ENCODE results near the gene TASL. TPM values are rescaled to one million over a fixed set of nuclear protein-coding genes. Genes with fewer than 3 reads are reported as not detected.
A peak's percentile ranks its signal among the peaks of the same experiment; 100 is the strongest.

TASL gene
- polyA plus RNA-seq, 1 of the 3 experiments (the other 2 are of a cell fraction) = not detected

GRCh38 chrX:30618160-30618765, 40.7 kb upstream of the TASL start:
- no peak overlapping the region for H3K4me2 ChIP-seq
- no peaks in the 10 kb centered on the region for H3K27me3 ChIP-seq (ENCODE audit: insufficient read depth)
- no peaks in the 10 kb centered on the region for H4K20me1 ChIP-seq (ENCODE audit: insufficient read depth)
- WGBS (ENCODE audit: low lambda C conversion rate) = 35% methylated on average over 7 of the region's 7 CpGs
- no peak for DNase-seq
- H3K4me3 ChIP-seq (ENCODE audit: low read depth in 2 of 2, low read length in 1 of 2) = no peak overlapping the region
- H3K79me2 ChIP-seq (ENCODE audit: insufficient read depth) = no peaks in the 10 kb centered on the region
- H3K9me2 ChIP-seq = no peaks in the 10 kb centered on the region
- H3K27ac ChIP-seq (ENCODE audit: low read depth in 2 of 2, low read length in 1 of 2) = no peak overlapping the region
- TF ChIP-seq FOXM1 (IDR thresholded peaks at IDR 0.05; ENCODE audit: low read depth) (no peak), RAD21 (IDR thresholded peaks at IDR 0.05; ENCODE audit: low read length) (peak; percentile 8; the same call in 1 of the 2 replicates), POLR2AphosphoS5 (IDR thresholded peaks at IDR 0.05; ENCODE audit: low read depth, low read length) (no peak), RFX5 (IDR thresholded peaks at IDR 0.05; ENCODE audit: low read length) (no peak), EZH2phosphoT487 (IDR thresholded peaks at IDR 0.05; ENCODE audit: borderline replicate concordance, low read depth) (no peak), YY1 (IDR thresholded peaks at IDR 0.05; ENCODE audit: low read depth) (no peak)
- no peak overlapping the region for H2AFZ ChIP-seq (ENCODE audit: low read depth)
- H3K36me3 ChIP-seq (replicated peaks in 1 of 2; ENCODE audit: control insufficient read depth in 1 of 2, insufficient read depth in 2 of 2, low read length in 1 of 2) = no peaks in the 10 kb centered on the region
- POLR2A ChIA-PET = no interaction called here
- peaks cover 11% of the 10 kb centered on the region; the same call in 1 of the 2 replicates for H3K9me3 ChIP-seq
- H3K4me1 ChIP-seq (ENCODE audit: control insufficient read depth in 1 of 2, insufficient read depth in 2 of 2, low read depth in 1 of 2, low read length in 1 of 2) = no peaks in the 10 kb centered on the region
- CTCF ChIA-PET = no interaction called here
- no peak overlapping the region for H3K9ac ChIP-seq
- peaks cover 5% of the 10 kb centered on the region for H3F3A ChIP-seq (replicated peaks; ENCODE audit: insufficient read depth)

DNA sequence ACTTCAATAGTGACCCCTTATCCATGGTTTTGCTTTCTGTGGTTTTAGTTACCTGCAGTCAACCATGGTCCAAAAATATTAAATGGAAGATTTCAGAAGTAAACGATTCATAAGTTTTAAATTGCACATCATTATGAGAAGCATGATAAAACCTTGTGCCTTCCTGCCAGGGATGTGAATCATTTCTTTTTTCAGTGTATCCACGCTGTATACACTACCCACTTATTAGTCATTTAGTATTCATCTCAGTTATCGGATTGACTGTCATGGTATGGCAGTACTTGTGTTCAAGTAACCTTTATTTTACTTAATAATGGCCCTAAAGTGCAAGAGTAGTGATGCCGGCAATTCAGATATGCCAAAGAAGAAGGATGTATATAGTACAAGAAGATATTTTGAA, 37.7 kb upstream of the TASL start:
- ChIA-PET POLR2A (no interaction called here), CTCF (no interaction called here)
- H2AFZ ChIP-seq (ENCODE audit: low read depth) = no peak overlapping the region
- H3K9me3 ChIP-seq = no peaks in the 10 kb centered on the region
- no peaks in the 10 kb centered on the region for H3K9me2 ChIP-seq
- TF ChIP-seq EP300 (IDR thresholded peaks at IDR 0.05; ENCODE audit: borderline replicate concordance in 1 of 2, low read depth in 1 of 2, low read length in 1 of 2) (peak in 1 of 2 experiments; percentile 24; a peak in 1 of 4 replicates), NFIC (IDR thresholded peaks at IDR 0.05; ENCODE audit: borderline replicate concordance) (peak; percentile 36; the same call in 1 of the 2 replicates), NRF1 (IDR thresholded peaks at IDR 0.05; ENCODE audit: low read depth, low read length) (no peak), PBX3 (IDR thresholded peaks at IDR 0.05) (peak; percentile 62), FOSL2 (IDR thresholded peaks at IDR 0.05; ENCODE audit: borderline replicate concordance, low read depth) (peak; percentile 71), TCF12 (IDR thresholded peaks at IDR 0.05) (peak; percentile 44), FOXM1 (IDR thresholded peaks at IDR 0.05; ENCODE audit: low read depth) (no peak), JUND (IDR thresholded peaks at IDR 0.05) (peak; percentile 50; the same call in 1 of the 2 replicates), POLR2AphosphoS5 (IDR thresholded peaks at IDR 0.05; ENCODE audit: low read depth, low read length) (no peak)
- TF ChIP-seq, protein P1, sequence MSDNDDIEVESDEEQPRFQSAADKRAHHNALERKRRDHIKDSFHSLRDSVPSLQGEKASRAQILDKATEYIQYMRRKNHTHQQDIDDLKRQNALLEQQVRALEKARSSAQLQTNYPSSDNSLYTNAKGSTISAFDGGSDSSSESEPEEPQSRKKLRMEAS (IDR thresholded peaks at IDR 0.05; ENCODE audit: low read depth) = no peak
- DNase-seq = no peak
- H3F3A ChIP-seq (replicated peaks; ENCODE audit: insufficient read depth) = peaks cover 5% of the 10 kb centered on the region
- no peaks in the 10 kb centered on the region for H3K36me3 ChIP-seq (replicated peaks in 1 of 2; ENCODE audit: control insufficient read depth in 1 of 2, insufficient read depth in 2 of 2, low read length in 1 of 2)
- no peaks in the 10 kb centered on the region for H3K4me1 ChIP-seq (ENCODE audit: control insufficient read depth in 1 of 2, insufficient read depth in 2 of 2, low read depth in 1 of 2, low read length in 1 of 2)
- H3K9ac ChIP-seq = no peak overlapping the region
- H3K4me3 ChIP-seq (ENCODE audit: low read depth in 2 of 2, low read length in 1 of 2) = no peak overlapping the region
- no peaks in the 10 kb centered on the region for H3K27me3 ChIP-seq (ENCODE audit: insufficient read depth)
- no peak overlapping the region for H3K4me2 ChIP-seq
- H3K79me2 ChIP-seq (ENCODE audit: insufficient read depth) = no peaks in the 10 kb centered on the region
- 17% methylated on average over 4 of the region's 4 CpGs for WGBS (ENCODE audit: low lambda C conversion rate)
- no peaks in the 10 kb centered on the region for H4K20me1 ChIP-seq (ENCODE audit: insufficient read depth)
- H3K27ac ChIP-seq (ENCODE audit: low read depth in 2 of 2, low read length in 1 of 2) = peak overlapping the region in 1 of 2 experiments; percentile 28; a peak in 2 of 4 replicates
